ENCODE data around the gene RRP1. TPM values are rescaled to one million over a fixed set of nuclear protein-coding genes. Genes with fewer than 3 reads are reported as not detected.

The RRP1 gene
- total RNA-seq, 2 donors from 2014 or later = 21.3 to 34.3 TPM

- Histone ChIP-seq H3K27ac (no peak overlapping the region), H3K27me3 (replicated peaks; ENCODE audit: insufficient read depth) (no peaks in the 10 kb centered on the region), H3K4me1 (ENCODE audit: control insufficient read depth in 1 of 2, low read depth in 2 of 2) (peaks cover 0 to 20% of the 10 kb centered on the region in 2 donors), H3K9me3 (no peaks in the 10 kb centered on the region), H3K36me3 (no peaks in the 10 kb centered on the region), H3K4me3 (no peak overlapping the region)
- DNase-seq (ENCODE audit: low spot score) = no peak
- TF ChIP-seq, protein P1, sequence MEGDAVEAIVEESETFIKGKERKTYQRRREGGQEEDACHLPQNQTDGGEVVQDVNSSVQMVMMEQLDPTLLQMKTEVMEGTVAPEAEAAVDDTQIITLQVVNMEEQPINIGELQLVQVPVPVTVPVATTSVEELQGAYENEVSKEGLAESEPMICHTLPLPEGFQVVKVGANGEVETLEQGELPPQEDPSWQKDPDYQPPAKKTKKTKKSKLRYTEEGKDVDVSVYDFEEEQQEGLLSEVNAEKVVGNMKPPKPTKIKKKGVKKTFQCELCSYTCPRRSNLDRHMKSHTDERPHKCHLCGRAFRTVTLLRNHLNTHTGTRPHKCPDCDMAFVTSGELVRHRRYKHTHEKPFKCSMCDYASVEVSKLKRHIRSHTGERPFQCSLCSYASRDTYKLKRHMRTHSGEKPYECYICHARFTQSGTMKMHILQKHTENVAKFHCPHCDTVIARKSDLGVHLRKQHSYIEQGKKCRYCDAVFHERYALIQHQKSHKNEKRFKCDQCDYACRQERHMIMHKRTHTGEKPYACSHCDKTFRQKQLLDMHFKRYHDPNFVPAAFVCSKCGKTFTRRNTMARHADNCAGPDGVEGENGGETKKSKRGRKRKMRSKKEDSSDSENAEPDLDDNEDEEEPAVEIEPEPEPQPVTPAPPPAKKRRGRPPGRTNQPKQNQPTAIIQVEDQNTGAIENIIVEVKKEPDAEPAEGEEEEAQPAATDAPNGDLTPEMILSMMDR (IDR thresholded peaks at IDR 0.05) = no peak
- ATAC-seq (ENCODE audit: insufficient number of reproducible peaks, low FRiP score, low read depth) = no peak
Measured at GRCh38 chr21:43809346-43809799, 20.0 kb downstream of the RRP1 start.

GRCh38 chr21:43809853-43810504, 20.6 kb downstream of the RRP1 start:
- no peaks in the 10 kb centered on the region for H3K9me3 ChIP-seq
- H3K36me3 ChIP-seq = no peaks in the 10 kb centered on the region
- peaks cover 0 to 20% of the 10 kb centered on the region in 2 donors for H3K4me1 ChIP-seq (ENCODE audit: control insufficient read depth in 1 of 2, low read depth in 2 of 2)
- no peaks in the 10 kb centered on the region for H3K27me3 ChIP-seq (replicated peaks; ENCODE audit: insufficient read depth)
- DNase-seq (ENCODE audit: low spot score) = no peak
- H3K4me3 ChIP-seq = no peak overlapping the region
- ATAC-seq (ENCODE audit: insufficient number of reproducible peaks, low FRiP score, low read depth) = no peak
- no peak overlapping the region for H3K27ac ChIP-seq
- TF ChIP-seq, protein P1 (IDR thresholded peaks at IDR 0.05) = no peak

GRCh38 chr21:43810505-43811261, 21.3 kb downstream of the RRP1 start:
- Histone ChIP-seq H3K4me3 (no peak overlapping the region), H3K27ac (no peak overlapping the region)

GRCh38 chr21:43811262-43812105, 22.1 kb downstream of the RRP1 start:
- no peaks in the 10 kb centered on the region for H3K27me3 ChIP-seq (replicated peaks; ENCODE audit: insufficient read depth)
- H3K4me1 ChIP-seq (ENCODE audit: control insufficient read depth in 1 of 2, low read depth in 2 of 2) = peaks cover 0 to 20% of the 10 kb centered on the region in 2 donors
- DNase-seq (ENCODE audit: low spot score) (no peak), ATAC-seq (ENCODE audit: insufficient number of reproducible peaks, low FRiP score, low read depth) (no peak)
- H3K27ac ChIP-seq = no peak overlapping the region
- no peaks in the 10 kb centered on the region for H3K36me3 ChIP-seq
- H3K9me3 ChIP-seq = no peaks in the 10 kb centered on the region
- TF ChIP-seq, protein P1 (IDR thresholded peaks at IDR 0.05) = no peak
- peak overlapping the region; percentile 60 for H3K4me3 ChIP-seq

More at GRCh38 chr21:43810505-43811261, 21.3 kb downstream of the RRP1 start:
- no peaks in the 10 kb centered on the region for H3K27me3 ChIP-seq (replicated peaks; ENCODE audit: insufficient read depth)
- ATAC-seq (ENCODE audit: insufficient number of reproducible peaks, low FRiP score, low read depth) = no peak
- H3K4me1 ChIP-seq (ENCODE audit: control insufficient read depth in 1 of 2, low read depth in 2 of 2) = peaks cover 0 to 20% of the 10 kb centered on the region in 2 donors
- TF ChIP-seq, protein P1 (IDR thresholded peaks at IDR 0.05) = peak; percentile 93
- H3K36me3 ChIP-seq = no peaks in the 10 kb centered on the region
- H3K9me3 ChIP-seq = no peaks in the 10 kb centered on the region
- no peak for DNase-seq (ENCODE audit: low spot score)
